Liver (tissue), 9 donors: ENCODE results near the gene DISC1. TPM values are rescaled to one million over a fixed set of nuclear protein-coding genes. Genes with fewer than 3 reads are reported as not detected.

Source experiments
- DNase-seq: peaks from one replicate; pipeline ENCODE4 v3.0.0-alpha.2; 2017; ENCODE audit warnings: low spot score
- H3K27ac ChIP-seq, 2 donors: one replicate each; pipeline ENCODE4 v1.7.0; 2013; ENCODE audit warnings: inconsistent platforms in 2 of 2, low read length in 2 of 2, control low read depth in 1 of 2, low read depth in 1 of 2, mild to moderate bottlenecking in 1 of 2
- H3K27me3 ChIP-seq, 4 donors: one replicate each; pipeline versions ENCODE4 v1.6.1 to v1.7.0; 2013; ENCODE audit warnings: low read length in 3 of 4, inconsistent platforms in 1 of 4, mild to moderate bottlenecking in 1 of 4, moderate library complexity in 1 of 4; ENCODE audit not compliant: control insufficient read depth in 4 of 4, insufficient read depth in 4 of 4
- H3K36me3 ChIP-seq, 4 donors: one replicate each; pipeline versions ENCODE4 v1.6.1 to v1.7.0; 2013; ENCODE audit warnings: low read length in 3 of 4, mild to moderate bottlenecking in 3 of 4, low read depth in 1 of 4, moderate library complexity in 1 of 4; ENCODE audit not compliant: control insufficient read depth in 4 of 4, insufficient read depth in 3 of 4
- H3K4me1 ChIP-seq, 4 donors: one replicate each; pipeline versions ENCODE4 v1.6.1 to v1.7.0; 2013; ENCODE audit warnings: low read length in 3 of 4, mild to moderate bottlenecking in 3 of 4, moderate library complexity in 1 of 4; ENCODE audit not compliant: control insufficient read depth in 4 of 4, insufficient read depth in 4 of 4
- H3K4me3 ChIP-seq, 3 donors: one replicate each; pipeline versions ENCODE4 v1.6.1 to v1.7.0; 2013; ENCODE audit warnings: low read length in 3 of 3, control low read depth in 1 of 3, low read depth in 1 of 3, mild to moderate bottlenecking in 1 of 3
- H3K9ac ChIP-seq, 2 donors: one replicate each; pipeline ENCODE4 v1.7.0; 2013; ENCODE audit warnings: low read length in 2 of 2, mild to moderate bottlenecking in 2 of 2, moderate library complexity in 2 of 2, control low read depth in 1 of 2, low read depth in 1 of 2
- H3K9me3 ChIP-seq, 4 donors: one replicate each; pipeline versions ENCODE4 v1.6.1 to v1.7.0; 2013; ENCODE audit warnings: low read length in 3 of 4; ENCODE audit not compliant: control insufficient read depth in 4 of 4
- GABPA ChIP-seq, 2 donors: IDR thresholded peaks in 1 of 2; conservative IDR thresholded peaks in 1 of 2; 2 replicates each; pipeline ENCODE4 v1.6.1; 2016; ENCODE audit warnings: antibody characterized with exemption in 2 of 2, mild to moderate bottlenecking in 1 of 2, moderate library complexity in 1 of 2
- HNF4G ChIP-seq: IDR thresholded peaks from 2 replicates; pipeline ENCODE4 v1.6.1; 2016; ENCODE audit warnings: antibody characterized with exemption
- JUND ChIP-seq, 2 donors: IDR thresholded peaks; 2 replicates each; pipeline ENCODE4 v1.6.1; 2016; ENCODE audit warnings: antibody characterized with exemption in 2 of 2
- NR2F2 ChIP-seq: IDR thresholded peaks from 2 replicates; pipeline ENCODE4 v1.6.1; 2016; ENCODE audit warnings: antibody characterized with exemption
- RAD21 ChIP-seq, 2 donors: IDR thresholded peaks; 2 replicates each; pipeline ENCODE4 v1.6.1; 2016; ENCODE audit warnings: antibody characterized with exemption in 2 of 2, mild to moderate bottlenecking in 2 of 2
- REST ChIP-seq: IDR thresholded peaks from 2 replicates; pipeline ENCODE4 v1.6.1; 2016; ENCODE audit warnings: antibody characterized with exemption, mild to moderate bottlenecking
- RXRA ChIP-seq, 2 donors: IDR thresholded peaks; 2 replicates each; pipeline ENCODE4 v1.6.1; 2017 to 2018; ENCODE audit warnings: antibody characterized with exemption in 2 of 2, mild to moderate bottlenecking in 1 of 2
- SP1 ChIP-seq: IDR thresholded peaks from 2 replicates; pipeline ENCODE4 v1.6.1; 2018; ENCODE audit warnings: antibody characterized with exemption, mild to moderate bottlenecking
- TAF1 ChIP-seq: conservative IDR thresholded peaks from 2 replicates; pipeline ENCODE4 v1.6.1; 2016; ENCODE audit warnings: antibody characterized with exemption, mild to moderate bottlenecking
- ZBTB33 ChIP-seq: IDR thresholded peaks from 2 replicates; pipeline ENCODE4 v1.6.1; 2016; ENCODE audit warnings: antibody characterized with exemption
- WGBS: extraction: QIAGEN DNeasy Blood & Tissue Kit; methylation state at CpG from one replicate; pipeline ENCODE4 v1.1.7; 2013; 5-methylcytosine and 5-hydroxymethylcytosine counted together
- polyA plus RNA-seq, 2 donors: library from polyadenylated mRNA; stranded (reverse) in 1 of 2; unstranded in 1 of 2; fragments of 200-250 nt in 1 of 2; fragments of >200 nt in 1 of 2; fragmentation: Nextera tagmentation in 1 of 2; extraction: Ambion mirVana in 1 of 2; gene quantifications; one replicate each; pipeline versions ENCODE4 v1.2.1 to v1.2.3, GENCODE V29; 2013 to 2015
- total RNA-seq, 2 donors: library from RNA; depleted of rRNA; stranded (reverse); fragments of >200 nt; gene quantifications; one replicate each; pipeline ENCODE4 v1.2.3, GENCODE V29; 2014
- TF ChIP-seq, protein P1 (sequence below): IDR thresholded peaks from 2 replicates; pipeline ENCODE4 v1.6.1; 2016; ENCODE audit warnings: antibody characterized with exemption
- donor health status: healthy.
- donor health status: healthy.
- donor health status: healthy.
- donor health status: healthy.
- donor health status: healthy.

DISC1 gene
- total and polyA plus RNA-seq, 4 donors = 0.45 to 6.3 (median 2.3) TPM

- Histone ChIP-seq H3K4me3 (no peak overlapping the region), H3K9ac (no peak overlapping the region), H3K27ac (no peak overlapping the region), H3K36me3 (no peaks in the 10 kb centered on the region), H3K4me1 (peaks cover 0 to 4% (median 0%) of the 10 kb centered on the region in 4 donors), H3K27me3 (no peaks in the 10 kb centered on the region), H3K9me3 (no peaks in the 10 kb centered on the region)
- no peak for DNase-seq
- 79% methylated on average over 10 of the region's 10 CpGs for WGBS
- TF ChIP-seq, protein P1, sequence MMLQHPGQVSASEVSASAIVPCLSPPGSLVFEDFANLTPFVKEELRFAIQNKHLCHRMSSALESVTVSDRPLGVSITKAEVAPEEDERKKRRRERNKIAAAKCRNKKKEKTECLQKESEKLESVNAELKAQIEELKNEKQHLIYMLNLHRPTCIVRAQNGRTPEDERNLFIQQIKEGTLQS = no peak
- TF ChIP-seq GABPA (IDR thresholded peaks at IDR 0.05 in 1 of 2, conservative IDR thresholded peaks at IDR 0.05 in 1 of 2) = no peak
- TF ChIP-seq RXRA (IDR thresholded peaks at IDR 0.05) = no peak
- TF ChIP-seq RAD21 (IDR thresholded peaks at IDR 0.05) = no peak
- no peak for TF ChIP-seq REST
- no peak for TF ChIP-seq ZBTB33
- TF ChIP-seq SP1 = no peak
- TF ChIP-seq JUND (IDR thresholded peaks at IDR 0.05) = no peak
- no peak for TF ChIP-seq HNF4G
These were observed 14.0 kb upstream of the DISC1 start for GRCh38 chr1:231612393-231613089.

GRCh38 chr1:231613419-231614349, 12.9 kb upstream of the DISC1 start:
- H3K27ac ChIP-seq = no peak overlapping the region
- no peak overlapping the region for H3K4me3 ChIP-seq

More at GRCh38 chr1:231613419-231614349, 12.9 kb upstream of the DISC1 start:
- Histone ChIP-seq H3K4me1 (peaks cover 0 to 4% (median 0%) of the 10 kb centered on the region in 4 donors), H3K9ac (no peak overlapping the region), H3K36me3 (no peaks in the 10 kb centered on the region), H3K9me3 (no peaks in the 10 kb centered on the region), H3K27me3 (no peaks in the 10 kb centered on the region)
- TF ChIP-seq GABPA (IDR thresholded peaks at IDR 0.05 in 1 of 2, conservative IDR thresholded peaks at IDR 0.05 in 1 of 2) (no peak), TAF1 (no peak), NR2F2 (no peak)
- 67% methylated on average over 7 of the region's 7 CpGs for WGBS
- DNase-seq = no peak
